Ishikawa (cell line): Measurements from ENCODE around the gene CPD.

Source experiments
- CEBPB ChIP-seq: IDR thresholded peaks from 2 replicates; pipeline ENCODE4 v1.6.1; 2012
- EGR1 ChIP-seq: IDR thresholded peaks from 2 replicates; pipeline ENCODE4 v1.6.1; 2012
- EP300 ChIP-seq: IDR thresholded peaks from 2 replicates; pipeline ENCODE4 v1.6.1; 2012; ENCODE audit warnings: borderline replicate concordance
- FOXM1 ChIP-seq: IDR thresholded peaks from 2 replicates; pipeline ENCODE4 v1.6.1; 2012; ENCODE audit warnings: low read depth, borderline replicate concordance
- RAD21 ChIP-seq: IDR thresholded peaks from 2 replicates; pipeline ENCODE4 v1.6.1; 2012; ENCODE audit warnings: low read depth
- REST ChIP-seq: IDR thresholded peaks from 2 replicates; pipeline ENCODE4 v1.6.1; 2012; ENCODE audit warnings: low read depth, mild to moderate bottlenecking
- USF1 ChIP-seq: IDR thresholded peaks from 2 replicates; pipeline ENCODE4 v1.6.1; 2012
- YY1 ChIP-seq: IDR thresholded peaks from 2 replicates; pipeline ENCODE4 v1.6.1; 2012; ENCODE audit warnings: low read depth
- ZBTB7A ChIP-seq: IDR thresholded peaks from 2 replicates; pipeline ENCODE4 v1.6.1; 2012; ENCODE audit warnings: low read depth

GRCh38 chr17:30414486-30414885 is 35.8 kb downstream of the CPD start:
- no peak for TF ChIP-seq EP300
- TF ChIP-seq REST: no peak
- TF ChIP-seq EGR1: no peak
- no peak for TF ChIP-seq USF1
- no peak for TF ChIP-seq RAD21
- TF ChIP-seq YY1: no peak
- no peak for TF ChIP-seq CEBPB
- no peak for TF ChIP-seq FOXM1
- TF ChIP-seq ZBTB7A: no peak
